Measurements from ENCODE around the gene SFTPA2. TPM values are rescaled to one million over a fixed set of nuclear protein-coding genes. Genes with fewer than 3 reads are reported as not detected.

SFTPA2 gene
- total RNA-seq (not detected), polyA plus RNA-seq (1 to 10 TPM; 1.4 to 6.0 (median 5.3) TPM)

- Histone ChIP-seq H3K4me3 (no peak within 1 kb of the TSS), H3K4me1 (peaks cover 0 to 5% (median 0%) of the 10 kb centered on the region in 4 donors), H3K27me3 (peaks cover 0 to 5% (median 0%) of the 10 kb centered on the region in 3 donors), H3K27ac (no peak within 1 kb of the TSS), H3K9me3 (no peaks in the 10 kb centered on the region), H3K36me3 (no peaks in the 10 kb centered on the region)
- 52 to 69% methylated on average over 1 of the region's 1 CpG for WGBS, 2 donors
- DNase-seq: no peak
- intact Hi-C loops (cut with DNase I): no loop called here
- TF ChIP-seq, protein P1, sequence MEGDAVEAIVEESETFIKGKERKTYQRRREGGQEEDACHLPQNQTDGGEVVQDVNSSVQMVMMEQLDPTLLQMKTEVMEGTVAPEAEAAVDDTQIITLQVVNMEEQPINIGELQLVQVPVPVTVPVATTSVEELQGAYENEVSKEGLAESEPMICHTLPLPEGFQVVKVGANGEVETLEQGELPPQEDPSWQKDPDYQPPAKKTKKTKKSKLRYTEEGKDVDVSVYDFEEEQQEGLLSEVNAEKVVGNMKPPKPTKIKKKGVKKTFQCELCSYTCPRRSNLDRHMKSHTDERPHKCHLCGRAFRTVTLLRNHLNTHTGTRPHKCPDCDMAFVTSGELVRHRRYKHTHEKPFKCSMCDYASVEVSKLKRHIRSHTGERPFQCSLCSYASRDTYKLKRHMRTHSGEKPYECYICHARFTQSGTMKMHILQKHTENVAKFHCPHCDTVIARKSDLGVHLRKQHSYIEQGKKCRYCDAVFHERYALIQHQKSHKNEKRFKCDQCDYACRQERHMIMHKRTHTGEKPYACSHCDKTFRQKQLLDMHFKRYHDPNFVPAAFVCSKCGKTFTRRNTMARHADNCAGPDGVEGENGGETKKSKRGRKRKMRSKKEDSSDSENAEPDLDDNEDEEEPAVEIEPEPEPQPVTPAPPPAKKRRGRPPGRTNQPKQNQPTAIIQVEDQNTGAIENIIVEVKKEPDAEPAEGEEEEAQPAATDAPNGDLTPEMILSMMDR (IDR thresholded peaks at IDR 0.05): no peak
- TF ChIP-seq POLR2AphosphoS5 (IDR thresholded peaks at IDR 0.05) (no peak), POLR2A (IDR thresholded peaks at IDR 0.05) (no peak), EP300 (IDR thresholded peaks at IDR 0.05) (no peak)
Observed at GRCh38 chr10:79560160-79560709, at the start of gene SFTPA2. TSS of gene SFTPA2 (minus strand) at chr10:79560407. CDS start at chr10:79559483, 924 bp downstream.

- peak; percentile 46 for DNase-seq
- no peaks in the 10 kb centered on the region for H3K4me1 ChIP-seq
- H3K36me3 ChIP-seq: no peaks in the 10 kb centered on the region
- 58 to 67% methylated on average over 20 of the region's 20 CpGs for WGBS, 2 donors
- H3K27ac ChIP-seq: no peak overlapping the region
- H3K9me3 ChIP-seq: no peaks in the 10 kb centered on the region
- intact Hi-C loops (cut with DNase I): loop anchor here (10.0 kb wide), 1 partner anchor 234 kb away; no protein-coding TSS in a partner anchor
- TF ChIP-seq, protein P1 (IDR thresholded peaks at IDR 0.05): peak in 2 of 4 experiments; percentile 40 to 41
- no peak for TF ChIP-seq POLR2A (IDR thresholded peaks at IDR 0.05)
- H3K4me3 ChIP-seq: no peak overlapping the region
- H3K27me3 ChIP-seq: no peaks in the 10 kb centered on the region
Observed at GRCh38 chr10:79608505-79609375, 48.5 kb upstream of the SFTPA2 start.

DNA sequence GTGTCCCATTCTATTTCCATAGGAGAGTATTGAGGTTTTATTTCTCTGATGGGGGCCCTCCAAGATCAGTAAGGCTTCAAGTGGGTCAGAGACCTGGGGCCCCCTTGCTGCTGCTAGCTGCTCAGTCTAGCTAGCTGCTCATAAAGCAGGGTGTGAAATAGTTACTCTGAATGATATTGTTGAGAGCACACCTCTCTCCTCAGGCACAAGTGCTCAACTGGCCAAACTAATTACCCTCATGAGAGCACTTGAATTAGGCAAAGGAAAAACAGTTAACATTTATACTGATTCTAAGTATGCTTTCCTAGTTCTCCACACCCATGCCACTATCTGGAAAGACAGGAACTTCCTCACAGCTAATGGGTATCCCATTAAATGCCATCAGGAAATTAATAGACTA, 45.1 kb upstream of the SFTPA2 start:
- H3K27me3 ChIP-seq: no peaks in the 10 kb centered on the region
- TF ChIP-seq POLR2A (IDR thresholded peaks at IDR 0.05) (no peak), POLR2AphosphoS5 (IDR thresholded peaks at IDR 0.05) (no peak), EP300 (IDR thresholded peaks at IDR 0.05) (no peak)
- TF ChIP-seq, protein P1 (IDR thresholded peaks at IDR 0.05): no peak
- no peak overlapping the region for H3K4me3 ChIP-seq
- no peaks in the 10 kb centered on the region for H3K9me3 ChIP-seq
- no peaks in the 10 kb centered on the region for H3K4me1 ChIP-seq
- intact Hi-C loops (cut with DNase I): loop anchor here (10.0 kb wide), 1 partner anchor 231 kb away; no protein-coding TSS in a partner anchor
- no peak for DNase-seq
- H3K27ac ChIP-seq: no peak overlapping the region
- no peaks in the 10 kb centered on the region for H3K36me3 ChIP-seq

DNA sequence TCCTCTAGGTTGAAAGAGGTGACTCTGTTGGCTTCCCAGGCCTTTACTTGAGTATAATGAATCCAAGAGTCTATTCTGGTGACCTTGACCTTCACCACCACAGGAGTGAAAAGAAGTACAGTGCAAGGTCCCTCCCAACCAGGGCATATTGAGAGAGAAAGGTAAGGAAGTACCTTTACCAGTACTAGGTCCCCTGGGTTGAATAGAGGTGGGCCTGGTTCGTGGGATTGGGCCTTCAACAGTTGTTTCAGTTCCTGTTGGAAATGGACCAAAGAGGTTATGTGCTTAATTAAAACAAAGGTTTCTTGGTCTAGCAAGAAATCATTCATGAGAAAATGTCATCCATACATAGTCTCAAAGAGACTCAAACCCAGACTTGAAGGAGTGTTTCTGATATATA, 44.1 kb upstream of the SFTPA2 start:
- no peaks in the 10 kb centered on the region for H3K4me1 ChIP-seq
- H3K27ac ChIP-seq: no peak overlapping the region
- no peak overlapping the region for H3K4me3 ChIP-seq
- TF ChIP-seq POLR2A (IDR thresholded peaks at IDR 0.05): no peak
- no peak for TF ChIP-seq EP300 (IDR thresholded peaks at IDR 0.05)
- TF ChIP-seq POLR2AphosphoS5 (IDR thresholded peaks at IDR 0.05): no peak
- TF ChIP-seq, protein P1 (IDR thresholded peaks at IDR 0.05): no peak
- 44 to 71% methylated on average over 1 of the region's 1 CpG for WGBS, 2 donors
- no peaks in the 10 kb centered on the region for H3K36me3 ChIP-seq
- intact Hi-C loops (cut with DNase I): loop anchor here (10.0 kb wide), 1 partner anchor 229 kb away; no protein-coding TSS in a partner anchor
- H3K27me3 ChIP-seq: no peaks in the 10 kb centered on the region
- DNase-seq: no peak
- no peaks in the 10 kb centered on the region for H3K9me3 ChIP-seq

Data from sigmoid colon (tissue), 7 donors.